B cell (primary cell): ENCODE results near the gene DKC1. TPM values are rescaled to one million over a fixed set of nuclear protein-coding genes. Genes with fewer than 3 reads are reported as not detected.

Experiments
- ATAC-seq: fragments of 200-7000 bp; cut with Tn5 transposase; one replicate; pipeline ENCODE4 v1.10.0; 2021; ENCODE audit warnings: low read depth, mild to moderate bottlenecking, moderate number of reproducible peaks, moderate library complexity
- CTCF ChIA-PET: fragments of 350-600 bp; sonication (Branson Sonifier 250); formaldehyde crosslinking; loops from one replicate; lab custom pipeline; 2021; ENCODE audit warnings: antibody characterized with exemption, inconsistent platforms; lab: Charles Lee
- POLR2A ChIA-PET: fragments of 350-600 bp; sonication (Branson Sonifier 250); formaldehyde crosslinking; loops from one replicate; lab custom pipeline; 2021; ENCODE audit warnings: antibody characterized with exemption; lab: Charles Lee
- DNase-seq: peaks from one replicate; pipeline ENCODE4 v3.0.0; 2013
- H2AFZ ChIP-seq: 2 replicates; pipeline ENCODE4 v1.6.1; 2012; ENCODE audit warnings: mild to moderate bottlenecking, low read depth, low read length; ENCODE audit not compliant: insufficient read depth, poor library complexity, severe bottlenecking
- H3K27ac ChIP-seq, 2 donors: 1 replicate in 1 of 2; 2 replicates in 1 of 2; pipeline ENCODE4 v1.5.1; 2012 to 2013; ENCODE audit warnings: low read length in 2 of 2, mild to moderate bottlenecking in 2 of 2, moderate library complexity in 1 of 2
- H3K27me3 ChIP-seq, 4 experiments: fragments of 200-600 bp in 1 of 4; sonication (generic) in 1 of 4; replicated peaks in 1 of 4; 1 replicate in 2 of 4; 2 replicates in 2 of 4; pipeline versions ENCODE4 v1.6.1 to v1.7.0; 2013 to 2016; ENCODE audit warnings: low read length in 3 of 4, mild to moderate bottlenecking in 2 of 4, mixed read lengths in 1 of 4, moderate library complexity in 1 of 4; ENCODE audit not compliant: insufficient read depth in 4 of 4, control insufficient read depth in 3 of 4; ENCODE audit errors: control extremely low read depth in 1 of 4
- H3K36me3 ChIP-seq, 2 experiments: replicated peaks in 1 of 2; 1 replicate in 1 of 2; 2 replicates in 1 of 2; pipeline versions ENCODE4 v1.6.1 to v1.7.1; 2013; ENCODE audit warnings: low read length in 1 of 2; ENCODE audit not compliant: insufficient read depth in 2 of 2, control insufficient read depth in 1 of 2; ENCODE audit errors: control extremely low read depth in 1 of 2, extremely low read depth in 1 of 2
- H3K4me1 ChIP-seq, 2 donors: fragments of 200-600 bp in 1 of 2; sonication (generic) in 1 of 2; 1 replicate in 1 of 2; 2 replicates in 1 of 2; pipeline versions ENCODE4 v1.5.1 to v1.6.1; 2013 to 2017; ENCODE audit warnings: low read length in 2 of 2; ENCODE audit not compliant: control insufficient read depth in 2 of 2, insufficient read depth in 2 of 2
- H3K4me2 ChIP-seq: replicated peaks from 2 replicates; pipeline ENCODE3; 2012; ENCODE audit warnings: mild to moderate bottlenecking, low read depth, low read length; ENCODE audit not compliant: poor library complexity, severe bottlenecking
- H3K4me3 ChIP-seq, 5 experiments: fragments of 200-600 bp in 1 of 5; sonication (generic) in 1 of 5; 1 replicate in 3 of 5; 2 replicates in 2 of 5; pipeline versions ENCODE4 v1.5.1 to v1.7.0; 2011 to 2016; ENCODE audit warnings: low read length in 4 of 5, mild to moderate bottlenecking in 4 of 5, low read depth in 2 of 5, control low read depth in 1 of 5, moderate library complexity in 1 of 5; ENCODE audit not compliant: insufficient read depth in 1 of 5; ENCODE audit errors: control extremely low read depth in 1 of 5, extremely low read depth in 1 of 5
- H3K79me2 ChIP-seq: fragments of 200-600 bp; sonication (generic); one replicate; pipeline ENCODE4 v1.6.0; 2016; ENCODE audit warnings: low read length; ENCODE audit not compliant: control insufficient read depth, insufficient read depth
- H3K9ac ChIP-seq: fragments of 200-600 bp; sonication (generic); 2 replicates; pipeline ENCODE4 v1.6.1; 2017; ENCODE audit warnings: mild to moderate bottlenecking, low read length, moderate library complexity
- H3K9me3 ChIP-seq, 3 donors: one replicate each; pipeline versions ENCODE4 v1.6.1 to v1.7.1; 2013; ENCODE audit warnings: low read length in 2 of 3; ENCODE audit not compliant: control insufficient read depth in 2 of 3, insufficient read depth in 1 of 3; ENCODE audit errors: control extremely low read depth in 1 of 3
- H4K20me1 ChIP-seq: 2 replicates; pipeline ENCODE4 v1.6.0; 2012; ENCODE audit warnings: mild to moderate bottlenecking, low read length; ENCODE audit not compliant: insufficient read depth, control insufficient read depth, poor library complexity, severe bottlenecking
- H3K27ac Mint-ChIP-seq: one replicate; pipeline ENCODE4 v1.8.0; 2021; ENCODE audit warnings: mixed read lengths
- H3K27me3 Mint-ChIP-seq: one replicate; pipeline ENCODE4 v1.8.0; 2021; ENCODE audit warnings: mixed read lengths
- H3K4me1 Mint-ChIP-seq: one replicate; pipeline ENCODE4 v1.8.0; 2021; ENCODE audit warnings: mixed read lengths
- H3K4me3 Mint-ChIP-seq: one replicate; pipeline ENCODE4 v1.8.0; 2021; ENCODE audit warnings: mixed read lengths
- H3K9me3 Mint-ChIP-seq: one replicate; pipeline ENCODE4 v1.8.0; 2022; ENCODE audit warnings: mixed read lengths; ENCODE audit not compliant: insufficient read depth
- CTCF ChIP-seq: fragments of 200-600 bp; IDR thresholded peaks from one replicate; pipeline ENCODE4 v1.8.0; 2022; ENCODE audit warnings: antibody characterized with exemption, mild to moderate bottlenecking
- EZH2 ChIP-seq: IDR thresholded peaks from 2 replicates; pipeline ENCODE4 v1.6.1; 2012; ENCODE audit warnings: borderline replicate concordance, low read depth, mild to moderate bottlenecking, moderate library complexity, low read length; ENCODE audit not compliant: insufficient read depth, poor library complexity, severe bottlenecking
- WGBS: methylation state at CpG from one replicate; pipeline ENCODE4 v1.1.5; 2013; ENCODE audit warnings: missing lambda C conversion rate; ENCODE audit not compliant: insufficient coverage; 5-methylcytosine and 5-hydroxymethylcytosine counted together
- intact Hi-C: fragments of 100-400 bp; cut with micrococcal nuclease; formaldehyde crosslinking; loops from one replicate; pipeline ENCODE4 v1.10.0; 2022
- polyA plus RNA-seq: library from polyadenylated mRNA; depleted of rRNA; stranded (reverse); fragments of >200 nt; gene quantifications from 2 replicates; pipeline ENCODE4 v1.2.3, GENCODE V29; 2012
- total RNA-seq, 2 donors: library from RNA; stranded (reverse); fragments of 120-200 nt in 1 of 2; gene quantifications; 1 replicate in 1 of 2; 2 replicates in 1 of 2; pipeline versions ENCODE4 v1.2.3 to v1.2.4, GENCODE V29; 2013 to 2022

DKC1 gene
- total and polyA plus RNA-seq, 2 donors (not counting 1 experiment from before 2014, with no cell fraction given), result 18.8 to 73.5 TPM

- DNase-seq (no peak), ATAC-seq (no peak)
- no peaks in the 10 kb centered on the region for H3K27me3 Mint-ChIP-seq
- Histone ChIP-seq H3K27ac (no peak overlapping the region), H2AFZ (no peak overlapping the region), H3K9me3 (no peaks in the 10 kb centered on the region), H3K36me3 (no peaks in the 10 kb centered on the region), H3K4me1 (peaks cover 20 to 28% of the 10 kb centered on the region in 2 donors), H4K20me1 (no peaks in the 10 kb centered on the region), H3K4me2 (no peak overlapping the region), H3K27me3 (no peaks in the 10 kb centered on the region), H3K9ac (no peak overlapping the region), H3K79me2 (peaks cover 40% of the 10 kb centered on the region), H3K4me3 (no peak overlapping the region)
- no peak overlapping the region for H3K4me3 Mint-ChIP-seq
- 82% methylated on average over 4 of the region's 5 CpGs for WGBS
- H3K27ac Mint-ChIP-seq, result no peak overlapping the region
- intact Hi-C loops, result no loop called here
- ChIA-PET CTCF (no interaction called here), POLR2A (no interaction called here)
- peaks cover 36% of the 10 kb centered on the region for H3K4me1 Mint-ChIP-seq
- TF ChIP-seq CTCF (no peak), EZH2 (no peak)
- H3K9me3 Mint-ChIP-seq, result no peaks in the 10 kb centered on the region
These were observed 25.5 kb upstream of the DKC1 start for GRCh38 chrX:154737136-154737535.

GRCh38 chrX:154738011-154738738, 24.5 kb upstream of the DKC1 start:
- ATAC-seq (no peak), DNase-seq (no peak)
- ChIA-PET POLR2A (no interaction called here), CTCF (interaction anchor here (1.1 kb wide), 1 partner anchor 21 kb away, joined by 3 read pairs; no protein-coding TSS in a partner anchor)
- Mint-ChIP-seq H3K9me3 (no peaks in the 10 kb centered on the region), H3K27me3 (no peaks in the 10 kb centered on the region), H3K27ac (no peak overlapping the region), H3K4me3 (no peak overlapping the region), H3K4me1 (peaks cover 28% of the 10 kb centered on the region)
- Histone ChIP-seq H3K4me1 (peaks cover 20 to 21% of the 10 kb centered on the region in 2 donors), H3K4me2 (no peak overlapping the region), H3K27ac (no peak overlapping the region), H3K9me3 (no peaks in the 10 kb centered on the region), H2AFZ (no peak overlapping the region), H3K79me2 (peaks cover 49% of the 10 kb centered on the region), H3K27me3 (no peaks in the 10 kb centered on the region), H3K4me3 (no peak overlapping the region), H3K9ac (no peak overlapping the region), H4K20me1 (no peaks in the 10 kb centered on the region), H3K36me3 (no peaks in the 10 kb centered on the region)
- intact Hi-C loops, result no loop called here
- TF ChIP-seq CTCF (no peak), EZH2 (no peak)
- WGBS, result 5% methylated on average over 5 of the region's 8 CpGs
